K562 (cell line): ENCODE results near the gene KASH5. TPM values are rescaled to one million over a fixed set of nuclear protein-coding genes. Genes with fewer than 3 reads are reported as not detected.
A peak's percentile ranks its signal among the peaks of the same experiment; 100 is the strongest.

Experiments used
- ADNP ChIP-seq: fragments of 200-800 bp; sonication (Bioruptor generic); IDR thresholded peaks from 2 replicates; pipeline ENCODE4 v1.6.1; 2016; ENCODE audit warnings: missing genetic modification characterization, missing compliant biosample characterization
- ARNT ChIP-seq, 2 experiments: fragments of 450-650 bp; IDR thresholded peaks; 2 replicates each; pipeline ENCODE4 v1.6.1; 2016; ENCODE audit warnings: mild to moderate bottlenecking in 1 of 2
- CBFB ChIP-seq: sonication (generic); formaldehyde crosslinking; IDR thresholded peaks from 2 replicates; pipeline ENCODE4 v1.4.0; 2020; ENCODE audit warnings: mild to moderate bottlenecking, missing genetic modification reagents
- CLOCK ChIP-seq: fragments of 250-450 bp; sonication (Bioruptor Pico); IDR thresholded peaks from 2 replicates; pipeline ENCODE4 v1.4.0; 2020; ENCODE audit warnings: mild to moderate bottlenecking, moderate library complexity, borderline replicate concordance
- CREB3L1 ChIP-seq: fragments of 450-650 bp; IDR thresholded peaks from 2 replicates; pipeline ENCODE4 v1.6.1; 2014; ENCODE audit warnings: low read depth, mild to moderate bottlenecking, moderate library complexity, borderline replicate concordance
- ETV5 ChIP-seq: sonication (generic); formaldehyde crosslinking; IDR thresholded peaks from 2 replicates; pipeline ENCODE4 v1.4.0; 2020; ENCODE audit warnings: low read depth, mild to moderate bottlenecking, missing genetic modification reagents
- FOXA3 ChIP-seq, 2 experiments: fragments of 450-650 bp in 1 of 2; sonication (generic) in 1 of 2; formaldehyde crosslinking; IDR thresholded peaks in 1 of 2; conservative IDR thresholded peaks in 1 of 2; 2 replicates each; pipeline versions ENCODE4 v1.4.0 to v1.8.0; 2020 to 2022; ENCODE audit warnings: mild to moderate bottlenecking in 2 of 2, missing genetic modification reagents in 1 of 2
- L3MBTL2 ChIP-seq: fragments of 450-650 bp; IDR thresholded peaks from 2 replicates; pipeline ENCODE4 v1.6.1; 2016; ENCODE audit warnings: mild to moderate bottlenecking, moderate library complexity
- MAX ChIP-seq: sonication (generic); formaldehyde crosslinking; IDR thresholded peaks from 2 replicates; pipeline ENCODE4 v1.9.0; 2022; ENCODE audit warnings: mild to moderate bottlenecking, missing genetic modification reagents
- NRF1 ChIP-seq, 2 experiments: fragments of 450-650 bp; IDR thresholded peaks in 1 of 2; conservative IDR thresholded peaks in 1 of 2; 2 replicates each; pipeline ENCODE4 v1.6.1; 2014; ENCODE audit warnings: mild to moderate bottlenecking in 2 of 2
- PYGO2 ChIP-seq: fragments of 450-650 bp; IDR thresholded peaks from 2 replicates; pipeline ENCODE4 v1.6.1; 2016; ENCODE audit warnings: mild to moderate bottlenecking, missing genetic modification characterization, moderate library complexity, missing compliant biosample characterization
- SIN3B ChIP-seq: fragments of 450-650 bp; IDR thresholded peaks from 2 replicates; pipeline ENCODE4 v1.6.1; 2017; ENCODE audit warnings: low read depth, mild to moderate bottlenecking, moderate library complexity
- THAP7 ChIP-seq: fragments of 250-450 bp; sonication (Bioruptor Pico); IDR thresholded peaks from 2 replicates; pipeline ENCODE4 v1.5.0; 2021
- ZNF143 ChIP-seq: sonication (generic); formaldehyde crosslinking; IDR thresholded peaks from 2 replicates; pipeline ENCODE4 v1.9.0; 2022; ENCODE audit warnings: mild to moderate bottlenecking, missing genetic modification reagents
- ZNF311 ChIP-seq: fragments of 250-450 bp; sonication (Bioruptor Pico); IDR thresholded peaks from 2 replicates; pipeline ENCODE4 v1.4.0; 2020; ENCODE audit warnings: mild to moderate bottlenecking, moderate library complexity
- ZNF316 ChIP-seq: fragments of 450-650 bp; IDR thresholded peaks from 2 replicates; pipeline ENCODE4 v1.6.1; 2016
- ZNF511 ChIP-seq: sonication (generic); formaldehyde crosslinking; IDR thresholded peaks from 2 replicates; pipeline ENCODE4 v1.8.0; 2022; ENCODE audit warnings: mild to moderate bottlenecking, missing genetic modification reagents
- ZNF639 ChIP-seq, 2 experiments: fragments of 200-800 bp in 1 of 2; sonication (Bioruptor generic) in 1 of 2; sonication (generic) in 1 of 2; formaldehyde crosslinking in 1 of 2; IDR thresholded peaks in 1 of 2; conservative IDR thresholded peaks in 1 of 2; 2 replicates each; pipeline versions ENCODE4 v1.5.0 to v1.6.1; 2016 to 2020; ENCODE audit warnings: missing compliant biosample characterization in 1 of 2, missing genetic modification characterization in 1 of 2, missing genetic modification reagents in 1 of 2
- ZNF76 ChIP-seq: fragments of 250-450 bp; sonication (Bioruptor Pico); IDR thresholded peaks from 2 replicates; pipeline ENCODE4 v1.4.0; 2020; ENCODE audit warnings: mild to moderate bottlenecking, moderate library complexity, borderline replicate concordance
- polyA plus RNA-seq, 8 experiments: library from polyadenylated mRNA; depleted of rRNA in 4 of 8; stranded (reverse) in 5 of 8; unstranded in 3 of 8; fragments of >200 nt; fragmentation: Nextera tagmentation in 2 of 8; fragmentation: Illumina TruSeq in 1 of 8; extraction: Ambion mirVana in 2 of 8; extraction: Trizol in 1 of 8; gene quantifications; 2 replicates each; pipeline versions ENCODE4 v1.2.1 to v1.2.3, GENCODE V29; 2011 to 2014; ENCODE audit warnings: inconsistent platforms in 1 of 8, missing spikeins in 1 of 8
- total RNA-seq, 7 experiments: library from RNA; depleted of rRNA in 6 of 7; stranded (reverse); fragments of >200 nt in 6 of 7; fragmentation: Illumina TruSeq in 2 of 7; extraction: Trizol in 2 of 7; gene quantifications; 2 replicates each; pipeline versions ENCODE4 v1.2.1 to v1.2.3, GENCODE V29; 2011 to 2021; ENCODE audit warnings: low replicate concordance in 1 of 7

KASH5 gene
- total and polyA plus RNA-seq, 9 of the 15 experiments (the other 6 are each of a cell fraction or from before 2014, with no cell fraction given) = 0.07 to 0.84 (median 0.34) TPM; not detected in 1

GRCh38 chr19:49451430-49452181, 63.6 kb downstream of the KASH5 start, which contains the start of gene PIH1D1 (continued):
- TF ChIP-seq CLOCK (no peak), MAX (CRISPR knock-in tag) (no peak), ZNF639 (CRISPR knock-in tag; conservative IDR thresholded peaks at IDR 0.05 in 1 of 2, IDR thresholded peaks at IDR 0.05 in 1 of 2) (0 out of 4 replicates have a peak, but pooled peaks of 1 of the 2 experiments have one; percentile 7), ADNP (tag) (peak; percentile 100; the same call in 1 of the 2 replicates), CREB3L1 (peak; percentile 69; the same call in 1 of the 2 replicates), ZNF316 (peak; percentile 25; the same call in 1 of the 2 replicates), CBFB (CRISPR knock-in tag) (peak; percentile 29; the same call in 1 of the 2 replicates), ARNT (IDR thresholded peaks at IDR 0.05) (peak; percentile 19 to 27; a peak in 3 of 4 replicates), ZNF511 (CRISPR knock-in tag) (peak; percentile 27; the same call in 1 of the 2 replicates), FOXA3 (CRISPR knock-in tag; conservative IDR thresholded peaks at IDR 0.05 in 1 of 2, IDR thresholded peaks at IDR 0.05 in 1 of 2) (peak; percentile 90 to 95), ZNF143 (CRISPR knock-in tag) (peak; percentile 71; the same call in 1 of the 2 replicates), ZNF76 (CRISPR knock-in tag) (no peak), NRF1 (conservative IDR thresholded peaks at IDR 0.05 in 1 of 2, IDR thresholded peaks at IDR 0.05 in 1 of 2) (peak; percentile 40 to 50; a peak in 3 of 4 replicates), SIN3B (0 out of 2 replicates have a peak, but pooled peaks have one; percentile 38), L3MBTL2 (peak; percentile 41; the same call in 1 of the 2 replicates), ETV5 (peak; percentile 89), PYGO2 (tag) (no peak), ZNF311 (no peak), THAP7 (peak; percentile 99)
